ENCODE measurements around the gene COPS6.

Gene COPS6

DNA sequence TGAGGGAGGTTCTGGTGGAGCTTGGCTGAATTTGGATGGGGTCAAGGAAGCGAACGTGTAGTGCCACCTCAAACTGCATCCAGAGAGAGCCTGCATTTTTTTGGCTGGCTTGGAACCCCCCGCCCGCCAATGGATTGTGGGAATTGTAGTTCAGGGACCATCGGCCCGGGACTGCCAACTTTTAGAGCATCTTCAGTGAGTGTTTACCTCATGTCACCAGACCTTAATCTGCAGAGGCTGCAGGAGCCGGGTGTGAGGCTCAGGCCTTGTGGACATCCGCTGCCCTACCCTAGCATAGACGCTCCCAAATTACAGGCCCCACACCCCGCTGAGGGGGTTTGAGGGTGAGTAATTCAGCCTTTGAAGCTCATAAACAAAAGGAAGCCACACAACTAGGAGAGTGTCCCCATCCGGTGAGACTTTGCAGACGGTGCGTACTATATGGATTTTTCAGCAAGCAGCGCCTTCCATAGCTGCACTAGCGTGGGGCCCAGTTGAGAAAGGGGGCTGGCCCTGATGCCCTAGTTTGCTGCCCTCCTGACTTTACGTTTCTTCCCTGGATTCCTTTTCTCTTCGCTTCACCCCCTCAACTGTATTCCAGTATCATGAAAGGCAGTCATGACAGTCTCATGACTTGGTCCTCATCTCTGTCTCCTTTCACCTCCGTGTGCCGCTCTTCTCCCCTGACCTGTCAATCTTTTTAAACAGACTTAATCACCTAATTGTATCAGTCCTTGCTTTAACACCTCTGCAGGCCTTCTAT, 31.4 kb downstream of the COPS6 start:
- Histone ChIP-seq H3K36me3 (ENCODE audit: control insufficient read depth in 2 of 2, insufficient read depth in 1 of 2, low read length in 2 of 2) (peaks cover 0 to 13% of the 10 kb centered on the region in 2 experiments; a peak in 2 of 3 replicates), H3K4me1 (ENCODE audit: control insufficient read depth, insufficient read depth, low read length) (peaks cover 3% of the 10 kb centered on the region; the same call in 1 of the 2 replicates), H3K4me3 (ENCODE audit: low read depth, low read length) (peak overlapping the region; percentile 90), H3K27ac (ENCODE audit: extremely low read depth, low read depth, low read length) (peak overlapping the region; percentile 87), H3K9me3 (ENCODE audit: control insufficient read depth, insufficient read depth, low read depth, low read length) (no peaks in the 10 kb centered on the region)
- ChIA-PET CTCF (interaction anchor here (0.7 to 1.1 kb wide), 2 partner anchors 11 to 18 kb away, joined by 3 to 4 read pairs; no protein-coding TSS in a partner anchor), POLR2A (interaction anchor here (0.7 to 8.4 kb wide), 3 partner anchors 11 to 29 kb away, joined by 3 to 81 read pairs (median 3); partner anchors contain the start of genes AP4M1, LAMTOR4 and MCM7)
- peak; percentile 45 for TF ChIP-seq ZNF629 (tag by site-specific recombination; IDR thresholded peaks at IDR 0.05)
- TF ChIP-seq ZNF660 (tag by site-specific recombination; IDR thresholded peaks at IDR 0.05): peak; percentile 45; the same call in 1 of the 2 replicates
- peak; percentile 97 for TF ChIP-seq PRDM10 (tag by site-specific recombination; IDR thresholded peaks at IDR 0.05)
- no peak for TF ChIP-seq ZIC2 (tag by site-specific recombination; IDR thresholded peaks at IDR 0.05)
- no peak for TF ChIP-seq ZNF311 (tag by site-specific recombination; IDR thresholded peaks at IDR 0.05; ENCODE audit: borderline replicate concordance)
- 0 out of 2 replicates have a peak, but pooled peaks have one; percentile 27 for TF ChIP-seq YY2 (tag by site-specific recombination; IDR thresholded peaks at IDR 0.05)
- peak; percentile 64 for TF ChIP-seq KLF9 (tag by site-specific recombination; IDR thresholded peaks at IDR 0.05; ENCODE audit: low read depth)
- TF ChIP-seq KLF10 (tag by site-specific recombination; IDR thresholded peaks at IDR 0.05): peak; percentile 75
- TF ChIP-seq ZNF830 (tag by site-specific recombination; IDR thresholded peaks at IDR 0.05; ENCODE audit: low read depth): no peak
- TF ChIP-seq ZNF837 (tag by site-specific recombination; IDR thresholded peaks at IDR 0.05): no peak
- TF ChIP-seq ZFP69B (tag by site-specific recombination; IDR thresholded peaks at IDR 0.05): 0 out of 2 replicates have a peak, but pooled peaks have one; percentile 62
- no peak for TF ChIP-seq ZNF791 (tag by site-specific recombination; IDR thresholded peaks at IDR 0.05)
- TF ChIP-seq OVOL3 (tag by site-specific recombination; IDR thresholded peaks at IDR 0.05): no peak
- 0 out of 2 replicates have a peak, but pooled peaks have one; percentile 53 for TF ChIP-seq ZSCAN30 (tag by site-specific recombination; IDR thresholded peaks at IDR 0.05)
- TF ChIP-seq ZNF76 (tag by site-specific recombination; IDR thresholded peaks at IDR 0.05; ENCODE audit: borderline replicate concordance, low read depth): peak; percentile 92
- peak; percentile 47 for TF ChIP-seq ZNF692 (tag by site-specific recombination; IDR thresholded peaks at IDR 0.05)
- TF ChIP-seq SP7 (tag by site-specific recombination; IDR thresholded peaks at IDR 0.05): peak; percentile 41
- TF ChIP-seq, protein P1, sequence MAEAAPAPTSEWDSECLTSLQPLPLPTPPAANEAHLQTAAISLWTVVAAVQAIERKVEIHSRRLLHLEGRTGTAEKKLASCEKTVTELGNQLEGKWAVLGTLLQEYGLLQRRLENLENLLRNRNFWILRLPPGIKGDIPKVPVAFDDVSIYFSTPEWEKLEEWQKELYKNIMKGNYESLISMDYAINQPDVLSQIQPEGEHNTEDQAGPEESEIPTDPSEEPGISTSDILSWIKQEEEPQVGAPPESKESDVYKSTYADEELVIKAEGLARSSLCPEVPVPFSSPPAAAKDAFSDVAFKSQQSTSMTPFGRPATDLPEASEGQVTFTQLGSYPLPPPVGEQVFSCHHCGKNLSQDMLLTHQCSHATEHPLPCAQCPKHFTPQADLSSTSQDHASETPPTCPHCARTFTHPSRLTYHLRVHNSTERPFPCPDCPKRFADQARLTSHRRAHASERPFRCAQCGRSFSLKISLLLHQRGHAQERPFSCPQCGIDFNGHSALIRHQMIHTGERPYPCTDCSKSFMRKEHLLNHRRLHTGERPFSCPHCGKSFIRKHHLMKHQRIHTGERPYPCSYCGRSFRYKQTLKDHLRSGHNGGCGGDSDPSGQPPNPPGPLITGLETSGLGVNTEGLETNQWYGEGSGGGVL (tag by site-specific recombination; IDR thresholded peaks at IDR 0.05): peak; percentile 73
- TF ChIP-seq, protein P2, sequence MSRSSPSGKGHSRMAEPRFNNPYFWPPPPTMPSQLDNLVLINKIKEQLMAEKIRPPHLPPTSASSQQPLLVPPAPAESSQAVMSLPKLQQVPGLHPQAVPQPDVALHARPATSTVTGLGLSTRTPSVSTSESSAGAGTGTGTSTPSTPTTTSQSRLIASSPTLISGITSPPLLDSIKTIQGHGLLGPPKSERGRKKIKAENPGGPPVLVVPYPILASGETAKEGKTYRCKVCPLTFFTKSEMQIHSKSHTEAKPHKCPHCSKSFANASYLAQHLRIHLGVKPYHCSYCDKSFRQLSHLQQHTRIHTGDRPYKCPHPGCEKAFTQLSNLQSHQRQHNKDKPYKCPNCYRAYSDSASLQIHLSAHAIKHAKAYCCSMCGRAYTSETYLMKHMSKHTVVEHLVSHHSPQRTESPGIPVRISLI (tag by site-specific recombination; IDR thresholded peaks at IDR 0.05): peak; percentile 82; the same call in 1 of the 2 replicates
- TF ChIP-seq ZNF132 (tag by site-specific recombination; IDR thresholded peaks at IDR 0.05; ENCODE audit: borderline replicate concordance): no peak
- TF ChIP-seq ZBTB11 (tag by site-specific recombination; conservative IDR thresholded peaks at IDR 0.05; ENCODE audit: low read depth): peak; percentile 65
- TF ChIP-seq HIC1 (tag by site-specific recombination; IDR thresholded peaks at IDR 0.05): peak; percentile 22; the same call in 1 of the 2 replicates

Data from HEK293 (cell line).